Stimulated activated CD8-positive, alpha-beta memory T cell treated with anti-CD3 and anti-CD28 coated beads, Interleukin-7, amount 100 ng/mL, for 24 hours (primary cell): ENCODE measurements around the gene HCST.

Experiments used
- DNase-seq: peaks from one replicate; pipeline ENCODE4 v3.0.0-alpha.2; 2020; ENCODE audit warnings: low read depth

The HCST gene

DNA sequence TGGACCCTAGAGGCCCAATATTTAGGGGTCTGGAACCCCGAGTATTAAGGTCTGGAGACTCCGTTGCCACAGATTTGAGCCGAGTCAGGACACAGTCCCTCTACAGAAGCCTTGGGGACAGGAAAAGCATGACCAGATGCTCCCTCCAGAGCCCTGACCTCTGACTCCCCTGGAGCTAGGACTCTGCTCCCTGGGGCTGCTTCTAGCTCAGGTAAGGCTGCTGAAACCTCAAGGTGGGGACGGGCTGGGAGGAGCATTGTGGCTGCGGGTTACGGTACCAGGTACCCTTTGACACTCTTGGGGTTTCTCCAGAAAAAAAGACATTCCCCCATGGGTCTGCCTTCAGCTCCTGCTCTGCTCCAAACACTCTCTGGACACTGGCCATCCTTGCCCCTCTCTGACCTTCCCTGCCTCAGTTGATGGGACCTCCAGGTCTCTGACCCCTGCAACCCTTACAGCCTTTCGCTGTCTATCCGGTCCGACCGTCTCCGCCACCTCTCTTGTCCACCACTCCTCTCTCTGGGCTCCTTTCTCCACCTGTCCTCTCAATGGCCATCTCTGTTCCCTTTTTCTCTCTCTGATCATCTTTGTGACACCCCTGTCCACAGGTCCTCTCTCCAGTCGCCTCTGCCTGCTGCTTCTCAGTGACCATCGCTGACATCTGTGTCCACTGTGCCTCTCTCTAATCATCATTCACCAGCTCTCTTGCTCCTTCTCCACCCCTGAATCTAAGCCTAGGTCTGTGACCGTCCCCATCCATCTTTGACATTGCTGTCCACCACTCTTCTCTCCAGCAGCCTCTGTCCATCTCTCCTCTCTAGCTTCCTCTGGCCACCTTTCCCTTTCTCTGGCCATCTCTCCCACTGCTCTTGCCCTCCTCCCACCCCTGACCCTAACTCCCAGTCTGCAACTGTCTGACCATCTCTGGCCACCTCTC is 35.3 kb downstream of the HCST start:
- DNase-seq = no peak

GRCh38 chr19:35938282-35939224 is 36.2 kb downstream of the HCST start:
- DNase-seq = no peak

DNA sequence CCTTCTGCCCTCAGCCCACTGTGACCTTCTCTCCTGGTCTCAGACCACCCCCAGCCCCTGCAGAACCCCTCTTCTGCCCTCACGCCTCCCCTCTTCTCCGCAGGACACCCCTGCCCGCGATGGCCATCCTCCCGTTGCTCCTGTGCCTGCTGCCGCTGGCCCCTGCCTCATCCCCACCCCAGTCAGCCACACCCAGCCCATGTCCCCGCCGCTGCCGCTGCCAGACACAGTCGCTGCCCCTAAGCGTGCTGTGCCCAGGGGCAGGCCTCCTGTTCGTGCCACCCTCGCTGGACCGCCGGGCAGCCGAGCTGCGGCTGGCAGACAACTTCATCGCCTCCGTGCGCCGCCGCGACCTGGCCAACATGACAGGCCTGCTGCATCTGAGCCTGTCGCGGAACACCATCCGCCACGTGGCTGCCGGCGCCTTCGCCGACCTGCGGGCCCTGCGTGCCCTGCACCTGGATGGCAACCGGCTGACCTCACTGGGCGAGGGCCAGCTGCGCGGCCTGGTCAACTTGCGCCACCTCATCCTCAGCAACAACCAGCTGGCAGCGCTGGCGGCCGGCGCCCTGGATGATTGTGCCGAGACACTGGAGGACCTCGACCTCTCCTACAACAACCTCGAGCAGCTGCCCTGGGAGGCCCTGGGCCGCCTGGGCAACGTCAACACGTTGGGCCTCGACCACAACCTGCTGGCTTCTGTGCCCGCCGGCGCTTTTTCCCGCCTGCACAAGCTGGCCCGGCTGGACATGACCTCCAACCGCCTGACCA is 37.2 kb downstream of the HCST start:
- no peak for DNase-seq

- DNase-seq = no peak
Observed at GRCh38 chr19:35940078-35940775, 37.9 kb downstream of the HCST start.

DNA sequence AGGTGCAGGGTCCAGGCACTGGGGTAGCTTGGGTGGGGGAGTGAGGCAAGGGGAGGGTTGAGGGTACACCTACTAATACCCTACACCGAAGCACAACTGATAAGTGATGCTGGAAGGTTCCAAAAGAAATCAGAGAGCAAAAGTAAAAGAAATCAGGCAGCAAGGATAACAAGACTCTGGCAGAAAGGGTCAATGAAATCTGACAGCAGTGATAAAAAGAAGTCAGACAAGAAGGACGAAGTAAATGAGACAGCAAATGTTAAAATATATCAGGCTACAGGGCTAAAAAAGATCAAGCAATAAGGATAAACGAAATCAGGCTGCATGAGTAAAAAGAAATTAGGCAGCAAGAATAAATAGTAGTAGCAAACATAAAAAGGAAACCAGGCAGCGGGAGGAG is 38.5 kb downstream of the HCST start:
- no peak for DNase-seq

DNA sequence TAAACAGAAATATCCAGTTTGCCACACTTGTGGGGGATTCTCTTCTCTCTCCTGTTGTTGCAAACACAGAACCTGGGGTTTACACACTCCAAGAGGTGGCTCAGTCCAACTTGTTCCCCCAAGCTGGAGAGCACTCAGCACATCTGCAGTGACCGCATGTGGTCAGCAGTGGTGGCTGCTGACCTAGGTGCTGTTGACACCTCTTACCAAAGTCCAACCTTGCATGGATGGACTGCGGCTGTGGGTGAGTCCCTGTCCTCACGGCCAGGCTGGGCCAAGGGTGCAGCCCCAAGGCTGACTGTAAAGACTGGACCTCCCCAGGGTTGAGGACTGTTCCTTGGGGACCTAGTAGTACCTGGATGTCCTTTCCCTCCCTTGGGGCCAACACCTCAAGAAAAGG is 39.9 kb downstream of the HCST start:
- no peak for DNase-seq

DNA sequence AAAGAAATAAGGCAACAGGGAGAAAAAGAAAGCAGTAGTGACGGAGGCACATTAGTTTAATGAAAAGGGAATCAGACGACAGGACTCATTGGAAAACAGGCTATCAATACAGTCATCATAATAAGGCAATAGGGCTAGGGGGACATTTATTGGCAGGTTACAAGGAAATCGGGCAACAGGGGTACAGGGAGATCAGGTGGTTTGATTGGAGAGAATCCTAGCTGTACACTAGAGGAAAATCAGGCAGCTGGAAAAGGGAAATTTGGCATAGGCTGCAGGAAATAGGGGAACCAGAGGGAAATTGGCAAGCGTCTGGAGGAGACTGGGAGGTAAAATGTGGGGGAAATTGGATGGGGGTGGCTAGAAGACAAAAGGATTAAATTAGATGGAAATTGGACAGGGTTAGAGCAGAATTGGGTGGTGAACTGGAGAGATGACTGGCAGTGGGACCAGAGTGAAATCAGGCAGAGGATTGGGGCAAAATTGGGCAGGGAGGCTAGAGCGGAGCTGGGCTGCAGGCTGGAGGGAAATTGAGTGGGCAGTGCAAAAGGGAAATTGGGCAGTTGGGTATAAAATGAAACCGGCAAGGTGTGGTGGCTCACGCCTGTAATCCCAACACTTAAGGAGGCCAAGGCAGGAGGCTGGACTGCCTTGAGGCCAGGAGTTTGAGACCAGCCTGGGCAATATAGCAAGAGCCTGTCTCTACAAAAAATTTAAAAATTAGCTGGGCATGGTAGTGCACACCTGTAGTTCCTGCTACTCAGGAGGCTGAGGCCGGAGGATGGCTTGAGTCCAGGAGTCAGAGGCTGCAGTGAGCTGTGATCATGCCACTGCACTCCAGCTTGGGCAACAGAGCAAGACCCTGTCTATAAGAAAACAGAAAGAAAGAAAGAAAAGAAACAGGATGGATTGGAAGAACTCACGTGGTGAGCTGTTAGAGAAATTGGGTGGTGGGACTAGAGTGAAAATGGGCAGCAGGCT is 41.3 kb downstream of the HCST start:
- no peak for DNase-seq

DNA sequence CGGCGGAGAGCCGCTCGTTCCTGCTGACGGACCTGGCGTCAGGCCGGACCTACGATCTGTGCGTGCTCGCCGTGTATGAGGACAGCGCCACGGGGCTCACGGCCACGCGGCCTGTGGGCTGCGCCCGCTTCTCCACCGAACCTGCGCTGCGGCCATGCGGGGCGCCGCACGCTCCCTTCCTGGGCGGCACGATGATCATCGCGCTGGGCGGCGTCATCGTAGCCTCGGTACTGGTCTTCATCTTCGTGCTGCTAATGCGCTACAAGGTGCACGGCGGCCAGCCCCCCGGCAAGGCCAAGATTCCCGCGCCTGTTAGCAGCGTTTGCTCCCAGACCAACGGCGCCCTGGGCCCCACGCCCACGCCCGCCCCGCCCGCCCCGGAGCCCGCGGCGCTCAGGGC is 42.2 kb downstream of the HCST start:
- no peak for DNase-seq

- no peak for DNase-seq
Observed at GRCh38 chr19:35945121-35945790, 42.9 kb downstream of the HCST start.

DNA sequence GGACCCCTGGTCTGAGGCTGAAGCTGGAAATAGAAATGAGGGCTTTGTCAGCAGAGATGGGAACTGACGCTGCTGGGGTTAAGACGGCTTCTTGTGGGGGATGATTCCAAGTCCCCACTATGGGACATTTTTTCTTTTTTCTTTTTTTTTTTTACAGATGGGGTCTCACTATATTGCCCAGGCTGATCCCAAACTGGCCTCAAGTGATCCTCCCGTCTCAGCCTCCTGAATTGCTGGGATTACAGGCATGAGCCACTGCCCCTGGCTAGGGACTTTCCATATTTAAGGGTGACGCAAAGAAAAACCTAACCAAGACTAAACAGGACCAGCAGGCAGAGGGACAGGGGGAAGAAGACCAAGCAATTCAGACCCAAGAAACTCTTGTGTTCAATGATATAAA is 43.9 kb downstream of the HCST start:
- no peak for DNase-seq

DNA sequence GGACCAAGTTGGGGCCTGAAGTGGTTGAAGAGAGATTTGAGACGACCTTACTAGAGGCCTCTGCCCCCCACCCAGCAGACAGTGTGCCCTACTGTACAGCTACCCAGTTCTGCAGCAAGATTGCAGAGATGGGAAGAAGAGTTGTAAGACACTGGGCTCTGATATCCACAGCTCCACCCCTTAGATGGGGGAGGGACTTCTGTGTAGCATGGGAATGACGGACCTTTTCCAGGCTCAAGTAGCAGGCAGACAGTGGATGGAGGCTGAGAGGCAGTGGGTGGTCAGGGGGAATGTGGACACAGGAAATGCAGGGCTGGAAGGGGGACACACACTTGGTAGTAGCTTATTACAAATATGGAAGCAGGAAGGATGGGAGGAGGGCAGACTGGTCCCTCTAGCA is 46.8 kb downstream of the HCST start:
- no peak for DNase-seq
